ENCODE data around the gene ZBED6. TPM values are rescaled to one million over a fixed set of nuclear protein-coding genes. Genes with fewer than 3 reads are reported as not detected.

The ZBED6 gene
- total and polyA plus RNA-seq, 2 donors from 2014 or later, result 0.15 to 37.2 TPM

GRCh38 chr1:203835476-203835875 is 40.1 kb downstream of the ZBED6 start:
- Histone ChIP-seq H3K27me3 (ENCODE audit: control insufficient read depth, insufficient read depth, low read length) (no peaks in the 10 kb centered on the region), H3K36me3 (ENCODE audit: control insufficient read depth in 2 of 3, insufficient read depth in 3 of 3, low read length in 3 of 3) (peaks cover 9 to 49% (median 15%) of the 10 kb centered on the region in 3 donors), H3K4me1 (ENCODE audit: control insufficient read depth in 2 of 3, insufficient read depth in 2 of 3, low read depth in 1 of 3, low read length in 3 of 3) (peaks cover 0 to 2% (median 0%) of the 10 kb centered on the region in 3 donors), H3K27ac (ENCODE audit: low read depth in 2 of 2, low read length in 2 of 2) (no peak overlapping the region), H3K9me3 (ENCODE audit: control insufficient read depth in 2 of 3, insufficient read depth in 1 of 3, low read length in 3 of 3) (no peaks in the 10 kb centered on the region), H3K9ac (ENCODE audit: low read length in 3 of 3) (no peak overlapping the region), H3K4me3 (ENCODE audit: low read length in 3 of 3) (no peak overlapping the region)
- intact Hi-C loops (cut with DNase I), result no loop called here
- FAIRE-seq, result no peak
- TF ChIP-seq CTCF (IDR thresholded peaks at IDR 0.05; ENCODE audit: borderline replicate concordance, extremely low read depth, insufficient read depth), result no peak
- no peak for DNase-seq

DNA sequence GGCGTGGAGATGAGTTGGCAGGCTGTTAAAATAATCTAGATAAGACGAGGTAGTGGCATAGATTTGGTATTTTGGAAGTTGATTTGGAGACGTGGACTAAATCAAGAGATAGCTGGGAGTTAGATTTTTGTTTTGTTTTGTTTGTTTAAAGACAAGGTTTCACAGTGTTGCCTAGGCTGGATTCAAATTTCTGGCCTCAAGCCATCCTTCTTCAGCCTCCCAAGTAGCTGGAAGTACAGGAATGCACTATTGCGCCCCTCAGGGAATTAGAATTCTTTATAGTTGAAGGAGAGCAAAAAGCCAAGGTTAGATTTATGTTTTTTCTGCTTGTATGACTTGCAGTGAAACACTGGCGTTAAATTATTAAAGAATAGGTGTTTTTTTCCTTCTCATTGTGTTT is 43.7 kb downstream of the ZBED6 start:
- no peak for TF ChIP-seq CTCF (IDR thresholded peaks at IDR 0.05; ENCODE audit: borderline replicate concordance, extremely low read depth, insufficient read depth)
- Histone ChIP-seq H3K36me3 (ENCODE audit: control insufficient read depth in 2 of 3, insufficient read depth in 3 of 3, low read length in 3 of 3) (peaks cover 9 to 36% (median 12%) of the 10 kb centered on the region in 3 donors), H3K9ac (ENCODE audit: low read length in 3 of 3) (no peak overlapping the region), H3K9me3 (ENCODE audit: control insufficient read depth in 2 of 3, insufficient read depth in 1 of 3, low read length in 3 of 3) (no peaks in the 10 kb centered on the region), H3K27me3 (ENCODE audit: control insufficient read depth, insufficient read depth, low read length) (no peaks in the 10 kb centered on the region), H3K4me3 (ENCODE audit: low read length in 3 of 3) (no peak overlapping the region), H3K4me1 (ENCODE audit: control insufficient read depth in 2 of 3, insufficient read depth in 2 of 3, low read depth in 1 of 3, low read length in 3 of 3) (peaks cover 0 to 2% (median 0%) of the 10 kb centered on the region in 3 donors), H3K27ac (ENCODE audit: low read depth in 2 of 2, low read length in 2 of 2) (no peak overlapping the region)
- DNase-seq, result peak in 3 of 5 donors; percentile 15 to 85 (median 52)
- no peak for FAIRE-seq
- intact Hi-C loops (cut with DNase I), result no loop called here

DNA sequence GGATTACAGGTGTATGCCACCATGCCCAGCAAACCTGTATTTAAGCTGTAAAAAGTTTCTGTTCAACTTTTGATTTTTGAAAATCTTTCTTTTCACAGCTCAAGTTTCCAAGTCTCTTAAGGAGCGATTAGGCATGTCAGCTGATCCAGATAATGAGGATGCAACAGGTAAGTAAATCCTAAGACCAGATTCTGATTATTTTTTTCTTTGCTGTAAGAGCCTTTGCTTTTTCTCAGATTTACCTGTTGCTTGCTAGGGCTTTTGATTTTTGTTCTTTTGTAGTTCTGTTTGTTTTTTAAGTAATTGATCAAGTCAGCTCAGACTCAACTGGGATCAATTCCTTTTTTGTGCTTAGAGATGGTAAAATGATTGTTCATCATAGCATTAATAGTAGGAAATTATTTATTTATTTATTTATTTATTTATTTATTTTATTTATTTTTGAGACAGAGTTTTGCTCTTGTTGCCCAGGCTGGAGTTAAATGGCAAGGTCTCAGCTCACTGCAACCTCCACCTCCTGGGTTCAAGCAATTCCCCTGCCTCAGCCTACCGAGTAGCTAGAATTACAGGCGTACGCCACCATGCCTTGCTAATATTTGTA is 44.9 kb downstream of the ZBED6 start:
- FAIRE-seq, result no peak
- no peak for TF ChIP-seq CTCF (IDR thresholded peaks at IDR 0.05; ENCODE audit: borderline replicate concordance, extremely low read depth, insufficient read depth)
- Histone ChIP-seq H3K4me3 (ENCODE audit: low read length in 3 of 3) (no peak overlapping the region), H3K36me3 (ENCODE audit: control insufficient read depth in 2 of 3, insufficient read depth in 3 of 3, low read length in 3 of 3) (peaks cover 7 to 30% (median 12%) of the 10 kb centered on the region in 3 donors), H3K27ac (ENCODE audit: low read depth in 2 of 2, low read length in 2 of 2) (no peak overlapping the region), H3K9ac (ENCODE audit: low read length in 3 of 3) (no peak overlapping the region), H3K9me3 (ENCODE audit: control insufficient read depth in 2 of 3, insufficient read depth in 1 of 3, low read length in 3 of 3) (no peaks in the 10 kb centered on the region), H3K4me1 (ENCODE audit: control insufficient read depth in 2 of 3, insufficient read depth in 2 of 3, low read depth in 1 of 3, low read length in 3 of 3) (peaks cover 0 to 2% (median 0%) of the 10 kb centered on the region in 3 donors), H3K27me3 (ENCODE audit: control insufficient read depth, insufficient read depth, low read length) (no peaks in the 10 kb centered on the region)
- no peak for DNase-seq
- intact Hi-C loops (cut with DNase I), result no loop called here

DNA sequence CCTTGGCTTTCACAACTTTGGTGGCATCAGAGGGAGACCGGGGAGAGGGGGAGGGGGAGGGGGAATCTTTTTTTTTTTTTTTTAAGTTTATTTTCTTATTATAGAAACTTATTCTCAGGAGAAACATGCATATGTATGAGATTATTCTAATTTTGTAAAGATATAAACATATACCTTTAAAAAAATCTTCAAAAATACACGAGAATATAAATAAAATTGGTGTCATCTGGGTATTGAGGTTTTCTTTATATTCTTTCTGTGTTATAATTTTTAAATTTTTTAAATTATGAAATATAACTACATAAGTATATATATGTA is 47.1 kb downstream of the ZBED6 start:
- Histone ChIP-seq H3K4me3 (ENCODE audit: low read length in 3 of 3) (no peak overlapping the region), H3K9me3 (ENCODE audit: control insufficient read depth in 2 of 3, insufficient read depth in 1 of 3, low read length in 3 of 3) (no peaks in the 10 kb centered on the region), H3K27me3 (ENCODE audit: control insufficient read depth, insufficient read depth, low read length) (no peaks in the 10 kb centered on the region), H3K9ac (ENCODE audit: low read length in 3 of 3) (no peak overlapping the region), H3K4me1 (ENCODE audit: control insufficient read depth in 2 of 3, insufficient read depth in 2 of 3, low read depth in 1 of 3, low read length in 3 of 3) (peaks cover 0 to 2% (median 0%) of the 10 kb centered on the region in 3 donors), H3K36me3 (ENCODE audit: control insufficient read depth in 2 of 3, insufficient read depth in 3 of 3, low read length in 3 of 3) (peaks cover 9 to 24% (median 10%) of the 10 kb centered on the region in 3 donors), H3K27ac (ENCODE audit: low read depth in 2 of 2, low read length in 2 of 2) (no peak overlapping the region)
- no peak for TF ChIP-seq CTCF (IDR thresholded peaks at IDR 0.05; ENCODE audit: borderline replicate concordance, extremely low read depth, insufficient read depth)
- DNase-seq (no peak), FAIRE-seq (no peak)
- intact Hi-C loops (cut with DNase I), result no loop called here

All from kidney (tissue), 14 donors.